Activated CD8-positive, alpha-beta T cell treated with anti-CD3 and anti-CD28 coated beads, Interleukin-2, amount 10 ng/mL, durations not matched to agents 7 days and 5 days (primary cell): ENCODE results near the gene S100A3. TPM values are rescaled to one million over a fixed set of nuclear protein-coding genes. Genes with fewer than 3 reads are reported as not detected.

Experiments used
- ATAC-seq: fragments of 150-1000 bp; cut with Tn5 transposase; one replicate; pipeline ENCODE4 v1.10.0; 2021; ENCODE audit warnings: moderate library complexity
- CTCF ChIA-PET: fragments of 350-600 bp; sonication (Branson Sonifier 250); formaldehyde crosslinking; loops from one replicate; lab custom pipeline; 2021; ENCODE audit warnings: antibody characterized with exemption; lab: Charles Lee
- POLR2A ChIA-PET: fragments of 350-600 bp; sonication (Branson Sonifier 250); formaldehyde crosslinking; loops from one replicate; lab custom pipeline; 2021; ENCODE audit warnings: antibody characterized with exemption; lab: Charles Lee
- DNase-seq: peaks from one replicate; pipeline ENCODE4 v3.0.0-alpha.2; 2020
- H3K27ac Mint-ChIP-seq: one replicate; pipeline ENCODE4 v1.8.0; 2021; ENCODE audit warnings: mild to moderate bottlenecking, mixed read lengths
- H3K27me3 Mint-ChIP-seq: one replicate; pipeline ENCODE4 v1.8.0; 2021; ENCODE audit warnings: low read depth, mixed read lengths
- H3K36me3 Mint-ChIP-seq: one replicate; pipeline ENCODE4 v1.8.0; 2021; ENCODE audit warnings: low read depth, mixed read lengths
- H3K4me1 Mint-ChIP-seq: one replicate; pipeline ENCODE4 v1.8.0; 2021; ENCODE audit warnings: low read depth, mixed read lengths
- H3K4me3 Mint-ChIP-seq: one replicate; pipeline ENCODE4 v1.8.0; 2021; ENCODE audit warnings: mild to moderate bottlenecking, mixed read lengths
- H3K9me3 Mint-ChIP-seq: one replicate; pipeline ENCODE4 v1.8.0; 2022; ENCODE audit warnings: mixed read lengths; ENCODE audit not compliant: insufficient read depth
- total RNA-seq, 2 experiments: library from RNA; stranded (reverse); gene quantifications; one replicate each; pipeline ENCODE4 v1.2.3, GENCODE V29; 2021

S100A3 gene
- total RNA-seq, 2 experiments from 2014 or later, result not detected

DNA sequence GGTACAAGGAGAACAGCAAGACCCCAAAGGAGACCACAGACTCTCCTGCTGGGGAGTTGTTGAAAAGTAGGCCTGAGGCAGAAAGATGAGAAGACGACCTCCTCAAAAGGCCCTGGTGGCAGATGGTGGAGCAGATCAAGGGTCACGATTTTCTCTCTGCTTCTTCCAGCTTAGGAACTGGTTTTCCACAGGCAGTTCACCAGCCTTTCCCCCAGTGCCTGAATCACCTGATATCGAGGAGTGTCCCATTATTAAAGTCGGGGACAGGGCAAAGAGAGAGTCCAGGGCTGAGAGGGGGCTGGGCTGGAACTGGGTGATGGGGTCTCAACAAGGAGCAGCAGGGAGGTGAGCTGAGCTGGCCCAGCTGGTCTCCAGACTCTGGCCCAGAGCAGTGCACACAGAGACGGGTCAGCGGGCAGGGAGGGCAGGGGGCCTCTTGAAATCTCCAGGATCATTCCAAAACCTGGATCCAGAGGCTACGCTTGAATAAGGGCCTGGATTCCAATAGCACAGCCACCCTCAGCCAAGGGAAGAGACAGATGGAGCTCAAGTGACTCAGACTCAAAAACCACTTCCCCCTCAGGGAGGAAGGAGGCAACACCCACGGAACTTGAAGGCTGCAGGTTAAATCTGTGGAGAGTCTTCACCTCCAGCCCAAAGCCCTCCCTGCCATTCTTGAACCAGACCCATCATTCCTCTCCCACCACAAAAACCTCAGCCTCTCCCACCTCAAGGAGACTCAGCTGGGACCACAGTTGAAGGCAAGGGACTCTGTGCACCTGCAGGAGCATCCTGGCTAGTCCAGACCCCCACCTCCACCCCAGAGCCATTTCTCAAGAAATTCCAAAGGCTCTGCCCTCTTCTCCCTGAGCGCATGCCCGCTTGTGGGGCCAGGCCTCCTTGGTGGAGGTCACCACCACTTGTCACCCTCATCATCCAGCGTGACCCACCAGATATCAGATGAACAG lies 8.4 kb downstream of the S100A3 start, which contains the start of gene S100A5:
Gene S100A5, minus strand, starts transcription at position 541 of the 968 bp plus-strand sequence. CDS start 743 bp downstream, outside the sequence.
- peak within 1 kb of the TSS; percentile 66 for H3K4me3 Mint-ChIP-seq
- peak; percentile 75 for DNase-seq
- H3K4me1 Mint-ChIP-seq, result peaks cover 90% of the 10 kb centered on the region
- H3K9me3 Mint-ChIP-seq, result no peaks in the 10 kb centered on the region
- ChIA-PET POLR2A (interaction anchor here (0.6 to 2.8 kb wide), 6 partner anchors 9 to 427 kb away, joined by 3 to 12 read pairs (median 6); partner anchors contain the start of genes CHTOP, CREB3L4 and S100A2), CTCF (interaction anchor here (1.0 to 2.7 kb wide), 9 partner anchors 8 to 32 kb away, joined by 3 to 28 read pairs (median 5); partner anchors contain the start of gene S100A2)
- no peaks in the 10 kb centered on the region for H3K27me3 Mint-ChIP-seq
- ATAC-seq, result peak; percentile 29
- H3K36me3 Mint-ChIP-seq, result peaks cover 52% of the 10 kb centered on the region
- H3K27ac Mint-ChIP-seq, result peak within 1 kb of the TSS; percentile 92

DNA sequence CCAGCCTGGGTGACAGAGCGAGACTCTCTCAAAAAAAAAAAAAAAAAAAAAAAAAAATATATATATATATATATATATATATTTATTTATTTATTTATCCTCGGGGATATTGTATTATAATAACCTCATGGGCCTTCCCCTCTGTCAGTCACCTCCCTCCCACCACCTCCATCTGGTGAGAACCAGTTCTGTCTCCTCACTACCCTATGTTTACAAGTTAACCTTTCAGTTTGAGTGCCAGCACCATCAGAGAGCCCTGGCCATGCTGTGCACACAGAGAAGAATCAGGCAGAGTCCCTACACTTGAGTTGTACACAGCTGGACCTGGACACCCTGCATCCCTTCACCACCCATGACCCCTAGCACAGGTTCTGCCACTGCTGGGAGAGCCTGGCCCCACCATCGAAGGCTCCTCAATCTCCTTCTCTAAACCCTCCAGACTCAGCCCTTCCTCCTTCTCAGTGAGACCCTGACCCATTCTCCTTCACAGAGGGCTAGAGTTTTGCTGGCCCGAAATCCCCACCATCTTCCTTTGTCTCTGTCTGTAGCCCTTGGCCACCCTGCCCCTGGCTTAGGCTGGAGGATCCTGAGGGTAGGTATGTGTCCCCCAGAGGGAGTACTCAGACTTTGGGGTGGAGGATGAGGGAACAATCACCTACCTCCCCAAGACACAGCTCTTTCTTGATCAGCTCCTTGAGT lies 9.5 kb downstream of the S100A3 start:
- peaks cover 85% of the 10 kb centered on the region for H3K4me1 Mint-ChIP-seq
- ATAC-seq (no peak), DNase-seq (no peak)
- peak overlapping the region; percentile 92 for H3K27ac Mint-ChIP-seq
- ChIA-PET CTCF (interaction anchor here (1.3 to 2.7 kb wide), 7 partner anchors 7 to 33 kb away, joined by 3 to 28 read pairs (median 8); no protein-coding TSS in a partner anchor), POLR2A (interaction anchor here (0.9 to 2.8 kb wide), 4 partner anchors 7 to 428 kb away, joined by 5 to 12 read pairs (median 8); partner anchors contain the start of genes CHTOP, CREB3L4 and S100A2)
- H3K36me3 Mint-ChIP-seq, result peaks cover 51% of the 10 kb centered on the region
- no peaks in the 10 kb centered on the region for H3K9me3 Mint-ChIP-seq
- H3K4me3 Mint-ChIP-seq, result no peak overlapping the region
- H3K27me3 Mint-ChIP-seq, result no peaks in the 10 kb centered on the region

DNA sequence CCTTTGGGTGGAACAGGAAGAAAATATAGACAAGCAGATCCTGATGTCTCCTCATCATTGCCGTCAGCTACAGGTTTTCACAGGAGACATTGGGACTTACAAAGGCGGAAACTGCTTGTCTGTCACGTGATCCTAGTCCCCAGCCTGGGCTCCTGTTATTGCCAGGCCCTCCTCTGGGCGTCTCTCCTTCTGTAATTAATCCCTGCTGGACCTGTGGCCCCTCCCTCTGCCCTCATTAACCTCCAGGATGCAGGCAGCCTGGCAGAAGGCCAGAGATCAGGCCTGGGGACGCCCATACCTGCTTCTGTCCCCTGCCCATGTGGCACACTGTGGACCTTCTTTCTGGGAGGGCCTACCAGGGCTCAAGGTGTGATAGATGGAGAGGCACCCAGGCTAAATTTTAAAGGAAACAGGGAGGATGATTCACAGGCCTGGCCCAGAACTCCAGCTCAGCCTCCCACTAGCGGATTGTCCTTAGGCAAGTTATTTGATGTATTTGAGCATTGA lies 10.7 kb downstream of the S100A3 start:
- ATAC-seq (no peak), DNase-seq (no peak)
- CTCF ChIA-PET, result interaction anchor here (8.3 kb wide), 1 partner anchor 32 kb away, joined by 245 read pairs; no protein-coding TSS in a partner anchor
- peaks cover 85% of the 10 kb centered on the region for H3K4me1 Mint-ChIP-seq
- no peaks in the 10 kb centered on the region for H3K9me3 Mint-ChIP-seq
- H3K4me3 Mint-ChIP-seq, result no peak overlapping the region
- POLR2A ChIA-PET, result no interaction called here
- peaks cover 50% of the 10 kb centered on the region for H3K36me3 Mint-ChIP-seq
- peak overlapping the region; percentile 99 for H3K27ac Mint-ChIP-seq
- no peaks in the 10 kb centered on the region for H3K27me3 Mint-ChIP-seq

DNA sequence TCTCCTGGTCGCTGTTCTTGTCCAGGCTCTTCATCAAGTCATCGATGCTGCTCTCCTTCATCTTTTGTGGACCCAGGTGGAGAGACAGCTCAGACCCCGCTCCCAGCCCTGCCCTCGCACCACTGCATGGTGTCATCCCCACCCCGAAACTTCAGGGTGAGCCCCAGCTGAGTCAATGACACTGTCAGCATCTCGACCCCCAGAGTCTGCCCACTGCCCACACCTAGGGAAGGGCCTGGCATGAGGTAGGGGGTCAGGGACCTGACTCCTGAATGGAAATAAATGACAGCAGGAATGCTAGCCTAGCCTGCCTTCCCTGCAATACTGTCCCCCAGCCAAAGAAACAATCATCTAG lies 11.7 kb downstream of the S100A3 start:
- ATAC-seq (no peak), DNase-seq (no peak)
- POLR2A ChIA-PET, result no interaction called here
- Mint-ChIP-seq H3K4me1 (peaks cover 85% of the 10 kb centered on the region), H3K4me3 (no peak overlapping the region), H3K27me3 (no peaks in the 10 kb centered on the region), H3K9me3 (no peaks in the 10 kb centered on the region), H3K27ac (peak overlapping the region; percentile 99), H3K36me3 (peaks cover 45% of the 10 kb centered on the region)
- CTCF ChIA-PET, result interaction anchor here (7.1 to 8.3 kb wide), 2 partner anchors 12 to 34 kb away, joined by 185 to 245 read pairs; partner anchors contain the start of genes S100A3 and S100A4

GRCh38 chr1:153536671-153537375 lies 12.2 kb downstream of the S100A3 start:
- CTCF ChIA-PET, result interaction anchor here (1.4 to 8.3 kb wide), 4 partner anchors 12 to 450 kb away, joined by 3 to 245 read pairs (median 118); partner anchors contain the start of genes RAB13, S100A14, S100A3 and S100A4
- Mint-ChIP-seq H3K4me3 (peak overlapping the region; percentile 98), H3K36me3 (peaks cover 45% of the 10 kb centered on the region), H3K9me3 (no peaks in the 10 kb centered on the region), H3K27me3 (no peaks in the 10 kb centered on the region), H3K27ac (peak overlapping the region; percentile 99), H3K4me1 (peaks cover 83% of the 10 kb centered on the region)
- no peak for DNase-seq
- ATAC-seq, result no peak
- POLR2A ChIA-PET, result interaction anchor here (0.6 to 4.2 kb wide), 2 partner anchors 8 to 32 kb away, joined by 3 to 89 read pairs; partner anchors contain the start of gene S100A4

DNA sequence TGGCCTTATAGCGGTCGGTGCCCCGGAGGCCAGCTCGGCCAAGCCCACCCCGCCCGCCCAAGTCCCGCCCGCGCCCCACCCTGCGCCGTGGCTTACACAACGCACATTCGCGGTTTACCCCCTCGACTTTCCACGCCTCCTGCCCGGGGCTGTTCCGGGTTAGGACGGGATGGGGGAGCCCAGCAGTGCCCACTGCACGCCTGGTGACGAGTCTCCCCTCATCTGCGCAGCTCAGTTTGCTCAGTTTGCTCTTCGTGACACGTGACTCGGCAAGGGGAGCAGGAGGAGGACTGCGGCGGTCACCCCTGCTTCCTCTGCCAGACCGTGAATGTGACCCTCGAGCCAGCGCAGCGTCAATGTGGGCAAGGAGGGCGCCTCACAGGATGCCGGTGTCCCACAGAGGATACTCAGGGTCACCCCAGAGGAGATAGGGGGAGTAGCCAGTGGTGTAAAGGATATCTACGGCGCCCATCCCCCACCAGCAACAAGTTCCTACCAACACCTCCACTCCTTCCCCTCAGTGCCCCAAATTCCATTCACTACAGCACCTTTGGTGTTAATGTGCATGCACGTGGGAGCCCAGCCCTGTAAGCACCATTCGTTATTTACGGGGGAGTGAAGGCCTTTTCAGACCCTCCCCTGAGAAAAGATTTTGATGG lies 12.9 kb downstream of the S100A3 start:
- CTCF ChIA-PET, result interaction anchor here (0.9 to 8.3 kb wide), 8 partner anchors 13 to 450 kb away, joined by 3 to 245 read pairs (median 34); partner anchors contain the start of genes RAB13, S100A14, S100A2 and S100A3
- Mint-ChIP-seq H3K27ac (peak overlapping the region; percentile 99), H3K9me3 (no peaks in the 10 kb centered on the region), H3K4me3 (peak overlapping the region; percentile 98), H3K36me3 (peaks cover 41% of the 10 kb centered on the region), H3K4me1 (peaks cover 83% of the 10 kb centered on the region), H3K27me3 (no peaks in the 10 kb centered on the region)
- POLR2A ChIA-PET, result interaction anchor here (0.6 to 4.2 kb wide), 16 partner anchors 9 to 621 kb away, joined by 3 to 89 read pairs (median 4); partner anchors contain the start of genes CHTOP, RPS27, S100A2 and S100A4
- ATAC-seq (peak; percentile 78), DNase-seq (peak; percentile 92)

DNA sequence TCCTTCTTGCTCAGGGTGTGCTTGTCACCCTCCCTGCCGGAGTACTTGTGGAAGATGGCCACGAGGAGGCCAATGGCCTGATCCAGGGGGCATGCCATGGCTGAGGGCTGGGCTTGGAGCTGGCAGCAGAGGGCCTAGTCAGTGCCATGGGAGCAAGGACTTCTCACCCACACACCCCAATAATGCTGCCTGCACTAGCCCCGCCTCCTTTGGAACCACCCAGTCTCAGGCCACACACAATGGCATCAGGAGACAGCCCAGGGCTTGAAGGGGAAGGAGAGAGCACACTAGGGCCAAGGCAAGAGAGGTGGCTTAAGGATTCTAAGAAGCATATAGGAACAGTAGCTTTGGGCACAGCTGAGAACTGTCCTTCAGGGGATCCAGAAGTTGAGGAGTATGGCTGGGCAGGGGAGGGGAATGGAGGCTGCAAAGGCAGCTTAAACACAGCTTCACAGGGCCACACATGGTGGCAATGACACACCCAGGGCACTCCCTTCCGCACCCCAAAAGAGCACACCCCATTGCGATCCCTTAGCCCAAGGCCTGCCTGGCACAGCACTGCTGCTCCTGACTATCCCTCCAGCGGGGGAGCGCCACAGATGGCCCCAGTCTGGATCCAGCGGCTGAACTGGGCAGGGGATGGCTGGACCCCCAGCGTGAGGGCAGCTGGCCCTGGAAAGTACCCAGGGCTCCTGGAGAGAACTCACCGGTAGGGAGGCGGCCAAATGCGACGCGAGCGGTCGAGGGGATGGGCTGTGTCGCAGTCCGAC lies 13.6 kb downstream of the S100A3 start, which contains the start of gene S100A6:
Gene S100A6, minus strand, starts transcription at position 750 of the 770 bp plus-strand sequence. Its CDS starts 652 bp downstream, at position 98.
- H3K27me3 Mint-ChIP-seq, result no peaks in the 10 kb centered on the region
- peak; percentile 52 for ATAC-seq
- no peaks in the 10 kb centered on the region for H3K9me3 Mint-ChIP-seq
- ChIA-PET POLR2A (interaction anchor here (0.6 to 4.2 kb wide), 21 partner anchors 9 to 622 kb away, joined by 3 to 89 read pairs (median 4); partner anchors contain the start of genes CHTOP, RPS27, S100A2 and S100A4), CTCF (interaction anchor here (0.9 to 8.3 kb wide), 11 partner anchors 14 to 451 kb away, joined by 3 to 245 read pairs (median 5); partner anchors contain the start of genes RAB13, S100A14, S100A2 and S100A3)
- peaks cover 80% of the 10 kb centered on the region for H3K4me1 Mint-ChIP-seq
- H3K4me3 Mint-ChIP-seq, result peak within 1 kb of the TSS; percentile 98
- H3K27ac Mint-ChIP-seq, result peak within 1 kb of the TSS; percentile 99
- peaks cover 39% of the 10 kb centered on the region for H3K36me3 Mint-ChIP-seq
- DNase-seq, result peak; percentile 64

DNA sequence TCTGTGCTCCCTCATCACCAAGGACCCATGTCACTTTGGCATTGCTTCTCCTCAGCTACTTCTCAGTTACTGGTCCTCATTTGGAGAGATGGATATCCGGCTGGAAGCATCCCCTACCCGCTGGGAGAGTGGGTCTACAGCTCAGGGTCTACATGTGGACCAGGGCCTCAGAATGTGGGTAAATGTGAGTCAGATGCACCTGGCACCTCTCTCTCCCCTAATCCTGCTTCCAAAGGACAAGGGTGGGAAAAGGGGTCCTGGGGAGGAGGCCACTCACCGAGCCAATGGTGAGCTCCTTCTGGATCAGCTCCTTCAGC lies 14.2 kb downstream of the S100A3 start:
- Mint-ChIP-seq H3K27me3 (no peaks in the 10 kb centered on the region), H3K27ac (peak overlapping the region; percentile 99), H3K9me3 (no peaks in the 10 kb centered on the region), H3K4me3 (peak overlapping the region; percentile 98), H3K4me1 (peaks cover 74% of the 10 kb centered on the region), H3K36me3 (peaks cover 36% of the 10 kb centered on the region)
- POLR2A ChIA-PET, result interaction anchor here (0.8 to 4.2 kb wide), 13 partner anchors 10 to 456 kb away, joined by 3 to 89 read pairs (median 4); partner anchors contain the start of genes RPS27, S100A2 and S100A4
- DNase-seq (no peak), ATAC-seq (no peak)
- CTCF ChIA-PET, result interaction anchor here (0.9 to 8.3 kb wide), 10 partner anchors 14 to 452 kb away, joined by 3 to 245 read pairs (median 10); partner anchors contain the start of genes S100A14, S100A2, S100A3 and S100A4
